ENCODE measurements around the gene C5orf58. TPM values are rescaled to one million over a fixed set of nuclear protein-coding genes. Genes with fewer than 3 reads are reported as not detected.

The C5orf58 gene
- total RNA-seq, 4 donors from 2014 or later, result 0.79 TPM; not detected in 3

DNA sequence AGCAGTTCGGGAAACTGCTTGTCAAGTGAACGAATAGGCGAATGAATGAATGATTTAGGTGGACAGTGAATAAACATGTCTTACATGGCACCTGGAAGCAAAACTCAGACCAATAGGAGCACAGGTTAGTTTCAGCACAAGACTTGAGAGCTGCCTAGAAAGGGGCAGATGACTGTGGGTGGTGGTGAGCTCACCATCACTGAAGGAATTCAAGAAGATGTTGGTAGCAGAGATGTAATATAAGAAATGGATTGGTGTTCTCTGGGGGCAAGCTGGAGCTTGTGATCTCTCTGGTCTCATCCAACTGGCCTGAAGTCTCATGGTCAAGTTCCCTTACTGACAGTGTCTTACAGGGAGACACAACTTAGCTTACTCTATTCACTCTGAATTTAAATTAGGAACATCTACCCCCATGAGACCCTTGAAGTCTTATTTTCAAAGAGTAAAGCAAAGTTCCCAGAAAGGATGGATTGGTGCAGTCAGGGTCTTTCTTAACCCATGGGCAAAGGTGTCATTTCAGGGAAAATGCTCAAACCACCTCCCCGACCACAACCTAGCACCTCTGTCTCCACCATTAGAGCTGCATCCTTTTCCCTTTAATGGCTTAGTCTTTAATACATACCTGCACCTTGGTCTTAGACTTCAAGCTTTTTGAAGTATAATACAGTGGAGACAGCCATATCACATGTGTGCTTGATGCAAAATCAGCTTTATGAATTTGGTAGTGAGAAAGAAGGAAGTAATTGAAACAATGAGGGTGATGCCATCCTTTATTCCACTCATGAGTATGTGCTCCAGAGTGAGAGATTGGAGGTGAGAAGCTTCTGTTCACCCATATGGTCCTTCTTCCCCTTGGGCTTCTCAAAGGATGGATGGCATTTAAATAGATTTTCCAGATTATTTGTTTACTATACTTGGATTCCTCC is 59.7 kb downstream of the C5orf58 start:
- no peaks in the 10 kb centered on the region for H3K27me3 ChIP-seq
- H3K27ac ChIP-seq, result peak overlapping the region in 2 of 4 donors; percentile 8 to 11
- intact Hi-C loops (cut with DNase I; ENCODE audit: low total_unique reads), result no loop called here
- WGBS, 2 donors (ENCODE audit: low coverage in 1 of 2), result 88% methylated on average over 4 of the region's 4 CpGs; no CpG with 5 or more reads in 1 of the 2 donors
- peaks cover 0 to 23% (median 2%) of the 10 kb centered on the region in 4 donors for H3K4me1 ChIP-seq
- H3K4me3 ChIP-seq, result no peak overlapping the region
- H3K36me3 ChIP-seq, result no peaks in the 10 kb centered on the region
- no peaks in the 10 kb centered on the region for H3K9me3 ChIP-seq
- in situ Hi-C loops (cut with MboI; ENCODE audit: low pct_ligation_motif_present in 1 of 4, low pct_unique_long_range_greater_than_20kb in 1 of 4, low sequenced_read_pairs in 3 of 4), result no loop called here
- no peak for TF ChIP-seq POLR2AphosphoS5 (IDR thresholded peaks at IDR 0.05)
- TF ChIP-seq EP300 (IDR thresholded peaks at IDR 0.05; ENCODE audit: low read depth), result no peak
- no peak for TF ChIP-seq POLR2A (IDR thresholded peaks at IDR 0.05)
- no peak for DNase-seq

DNA sequence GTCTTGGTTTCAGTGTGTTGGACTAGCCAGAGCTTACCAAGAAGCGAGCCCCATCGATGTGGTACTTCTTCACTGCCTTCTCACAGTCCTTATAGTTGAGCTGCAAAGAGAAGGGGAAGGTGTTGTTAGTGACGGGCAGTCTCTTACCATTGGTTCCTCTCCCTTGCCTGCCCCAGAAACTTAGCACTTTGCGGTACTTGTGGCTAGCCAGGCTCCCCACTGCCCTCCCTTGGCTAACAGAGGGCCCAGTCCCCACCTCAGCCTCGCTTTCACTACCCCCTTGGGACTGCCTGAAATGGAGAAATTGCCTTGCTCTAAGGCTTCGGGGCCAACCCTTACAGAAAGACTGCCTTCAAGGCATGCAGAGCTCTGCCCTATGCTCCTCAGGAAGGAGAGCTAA is 60.5 kb downstream of the C5orf58 start:
- no peaks in the 10 kb centered on the region for H3K9me3 ChIP-seq
- no peaks in the 10 kb centered on the region for H3K36me3 ChIP-seq
- peaks cover 0 to 18% (median 2%) of the 10 kb centered on the region in 4 donors for H3K4me1 ChIP-seq
- TF ChIP-seq POLR2AphosphoS5 (IDR thresholded peaks at IDR 0.05) (no peak), EP300 (IDR thresholded peaks at IDR 0.05; ENCODE audit: low read depth) (no peak), POLR2A (IDR thresholded peaks at IDR 0.05) (no peak)
- TF ChIP-seq, protein P1, sequence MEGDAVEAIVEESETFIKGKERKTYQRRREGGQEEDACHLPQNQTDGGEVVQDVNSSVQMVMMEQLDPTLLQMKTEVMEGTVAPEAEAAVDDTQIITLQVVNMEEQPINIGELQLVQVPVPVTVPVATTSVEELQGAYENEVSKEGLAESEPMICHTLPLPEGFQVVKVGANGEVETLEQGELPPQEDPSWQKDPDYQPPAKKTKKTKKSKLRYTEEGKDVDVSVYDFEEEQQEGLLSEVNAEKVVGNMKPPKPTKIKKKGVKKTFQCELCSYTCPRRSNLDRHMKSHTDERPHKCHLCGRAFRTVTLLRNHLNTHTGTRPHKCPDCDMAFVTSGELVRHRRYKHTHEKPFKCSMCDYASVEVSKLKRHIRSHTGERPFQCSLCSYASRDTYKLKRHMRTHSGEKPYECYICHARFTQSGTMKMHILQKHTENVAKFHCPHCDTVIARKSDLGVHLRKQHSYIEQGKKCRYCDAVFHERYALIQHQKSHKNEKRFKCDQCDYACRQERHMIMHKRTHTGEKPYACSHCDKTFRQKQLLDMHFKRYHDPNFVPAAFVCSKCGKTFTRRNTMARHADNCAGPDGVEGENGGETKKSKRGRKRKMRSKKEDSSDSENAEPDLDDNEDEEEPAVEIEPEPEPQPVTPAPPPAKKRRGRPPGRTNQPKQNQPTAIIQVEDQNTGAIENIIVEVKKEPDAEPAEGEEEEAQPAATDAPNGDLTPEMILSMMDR (IDR thresholded peaks at IDR 0.05), result no peak
- WGBS, 2 donors (ENCODE audit: low coverage in 1 of 2), result 61 to 80% methylated on average over 4 to 6 of the region's 6 CpGs
- no peak overlapping the region for H3K4me3 ChIP-seq
- H3K27ac ChIP-seq, result peak overlapping the region in 2 of 4 donors; percentile 8 to 18
- no peaks in the 10 kb centered on the region for H3K27me3 ChIP-seq
- intact Hi-C loops (cut with DNase I; ENCODE audit: low total_unique reads) (no loop called here), in situ Hi-C loops (cut with MboI; ENCODE audit: low pct_ligation_motif_present in 1 of 4, low pct_unique_long_range_greater_than_20kb in 1 of 4, low sequenced_read_pairs in 3 of 4) (no loop called here)
- DNase-seq, result peak; percentile 69

DNA sequence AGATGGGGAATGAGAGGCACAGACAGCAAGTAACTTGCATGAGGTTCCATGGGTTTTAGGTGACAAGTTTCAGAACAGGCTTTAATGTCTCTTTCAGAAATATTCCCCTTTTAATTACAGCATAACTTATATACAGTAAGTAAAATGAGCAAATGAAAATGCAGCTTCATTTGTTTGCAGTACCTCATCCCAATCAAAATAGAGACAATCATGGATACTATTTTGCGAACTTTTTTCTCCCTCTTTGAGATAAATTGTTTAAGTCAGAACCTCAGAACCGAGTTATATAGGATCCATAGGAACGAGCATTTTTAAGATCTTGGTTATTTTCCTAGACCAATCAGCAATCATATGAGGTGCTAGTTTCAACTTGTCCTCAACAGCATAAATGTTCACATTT is 61.3 kb downstream of the C5orf58 start:
- intact Hi-C loops (cut with DNase I; ENCODE audit: low total_unique reads), result no loop called here
- Histone ChIP-seq H3K27me3 (no peaks in the 10 kb centered on the region), H3K4me3 (peak overlapping the region in 1 of 4 donors; percentile 20), H3K27ac (no peak overlapping the region), H3K4me1 (peaks cover 0 to 10% (median 0%) of the 10 kb centered on the region in 4 donors), H3K36me3 (no peaks in the 10 kb centered on the region), H3K9me3 (no peaks in the 10 kb centered on the region)
- in situ Hi-C loops (cut with MboI; ENCODE audit: low pct_ligation_motif_present in 1 of 4, low pct_unique_long_range_greater_than_20kb in 1 of 4, low sequenced_read_pairs in 3 of 4), result no loop called here
- no peak for DNase-seq
- WGBS, 2 donors (ENCODE audit: low coverage in 1 of 2), result 72 to 86% methylated on average over 3 of the region's 3 CpGs
- TF ChIP-seq POLR2A (IDR thresholded peaks at IDR 0.05), result no peak
- TF ChIP-seq, protein P1 (IDR thresholded peaks at IDR 0.05), result no peak
- TF ChIP-seq POLR2AphosphoS5 (IDR thresholded peaks at IDR 0.05), result no peak
- no peak for TF ChIP-seq EP300 (IDR thresholded peaks at IDR 0.05; ENCODE audit: low read depth)

DNA sequence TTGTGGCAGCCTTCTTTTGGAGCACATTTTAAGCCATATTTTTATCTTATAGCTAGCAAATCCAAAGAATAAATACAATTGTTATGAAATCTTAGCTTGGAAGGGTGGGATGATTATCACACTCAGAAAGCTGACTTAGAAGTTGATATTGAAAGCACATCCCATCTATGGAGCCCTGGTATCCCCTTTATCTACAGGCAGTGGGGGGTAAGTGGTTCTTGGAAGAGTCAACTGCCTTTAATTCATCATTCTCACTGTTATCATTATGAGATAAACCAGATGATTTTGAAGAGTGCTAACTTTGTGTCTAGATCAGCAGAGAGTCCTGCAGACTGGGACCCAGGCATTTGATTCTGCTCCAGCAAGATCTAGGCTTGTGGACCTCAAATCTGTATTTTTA is 61.8 kb downstream of the C5orf58 start:
- no peak for TF ChIP-seq POLR2A (IDR thresholded peaks at IDR 0.05)
- TF ChIP-seq EP300 (IDR thresholded peaks at IDR 0.05; ENCODE audit: low read depth), result no peak
- TF ChIP-seq, protein P1 (IDR thresholded peaks at IDR 0.05), result no peak
- TF ChIP-seq POLR2AphosphoS5 (IDR thresholded peaks at IDR 0.05), result no peak
- no peaks in the 10 kb centered on the region for H3K27me3 ChIP-seq
- no peak overlapping the region for H3K27ac ChIP-seq
- in situ Hi-C loops (cut with MboI; ENCODE audit: low pct_ligation_motif_present in 1 of 4, low pct_unique_long_range_greater_than_20kb in 1 of 4, low sequenced_read_pairs in 3 of 4), result no loop called here
- H3K4me3 ChIP-seq, result peak overlapping the region in 1 of 4 donors; percentile 50
- H3K9me3 ChIP-seq, result no peaks in the 10 kb centered on the region
- peaks cover 0 to 6% (median 0%) of the 10 kb centered on the region in 4 donors for H3K4me1 ChIP-seq
- DNase-seq, result no peak
- intact Hi-C loops (cut with DNase I; ENCODE audit: low total_unique reads), result no loop called here
- H3K36me3 ChIP-seq, result no peaks in the 10 kb centered on the region

Other genes with a start within 250 kb of the C5orf58 start
- gene FOXI1, start 127.1 kb upstream of the C5orf58 start, total RNA-seq, result not detected
- gene LCP2, start 64.8 kb downstream of the C5orf58 start, total RNA-seq, result 10 to 100 TPM in 3 of 4 donors, 1 to 10 TPM in 1; 2.6 to 33.0 (median 23.3) TPM
- gene KCNMB1, start 156.4 kb downstream of the C5orf58 start, total RNA-seq, result 10 to 100 TPM in 1 of 4 donors, 1 to 10 TPM in 3; 6.0 to 17.2 (median 8.0) TPM

All from transverse colon (tissue), 4 donors.